HEK293T (cell line): Measurements from ENCODE around the gene AHI1.
"Not testable (repeated sequence)": the region's sequence is repeated elsewhere in the genome, so short reads cannot be mapped to it uniquely, and the experiment has no call there.

Experiments used
- CTCF ChIA-PET: fragments of 350-600 bp; formaldehyde crosslinking; extraction: SDS; loops from one replicate; lab custom pipeline; 2021; ENCODE audit warnings: antibody characterized with exemption, inconsistent platforms; lab: Yijun Ruan, JAX
- POLR2A ChIA-PET: fragments of 350-600 bp; formaldehyde crosslinking; extraction: SDS; loops from one replicate; lab custom pipeline; 2020; ENCODE audit warnings: antibody characterized with exemption, inconsistent platforms; lab: Yijun Ruan, JAX
- DNase-seq: peaks from one replicate; pipeline ENCODE4 v3.0.0; 2012; ENCODE audit warnings: mixed read lengths; ENCODE audit errors: extremely low spot score
- ARNT ChIP-seq: fragments of 450-650 bp; IDR thresholded peaks from 2 replicates; pipeline ENCODE4 v1.6.1; 2017; ENCODE audit warnings: mild to moderate bottlenecking
- BHLHE40 ChIP-seq: fragments of 450-650 bp; IDR thresholded peaks from 2 replicates; pipeline ENCODE4 v1.6.1; 2016; ENCODE audit warnings: mild to moderate bottlenecking, moderate library complexity, borderline replicate concordance
- CTBP1 ChIP-seq: fragments of 450-650 bp; IDR thresholded peaks from 2 replicates; pipeline ENCODE4 v1.6.1; 2016; ENCODE audit warnings: borderline replicate concordance
- ELF4 ChIP-seq: fragments of 450-650 bp; IDR thresholded peaks from 2 replicates; pipeline ENCODE4 v1.6.1; 2017; ENCODE audit warnings: antibody characterized with exemption
- FOXA1 ChIP-seq: fragments of 450-650 bp; IDR thresholded peaks from 2 replicates; pipeline ENCODE4 v1.6.1; 2016; ENCODE audit warnings: mild to moderate bottlenecking
- FOXK2 ChIP-seq: fragments of 450-650 bp; IDR thresholded peaks from 2 replicates; pipeline ENCODE4 v1.6.1; 2016; ENCODE audit warnings: mild to moderate bottlenecking
- FOXM1 ChIP-seq: fragments of 450-650 bp; IDR thresholded peaks from 2 replicates; pipeline ENCODE4 v1.6.1; 2017; ENCODE audit warnings: mild to moderate bottlenecking, borderline replicate concordance
- HDGF ChIP-seq: fragments of 450-650 bp; IDR thresholded peaks from 2 replicates; pipeline ENCODE4 v1.6.1; 2017; ENCODE audit warnings: antibody characterized with exemption, borderline replicate concordance
- L3MBTL2 ChIP-seq: fragments of 450-650 bp; conservative IDR thresholded peaks from 2 replicates; pipeline ENCODE4 v1.6.1; 2016; ENCODE audit warnings: mild to moderate bottlenecking
- LEF1 ChIP-seq: fragments of 450-650 bp; IDR thresholded peaks from 2 replicates; pipeline ENCODE4 v1.6.1; 2017; ENCODE audit warnings: mild to moderate bottlenecking, borderline replicate concordance
- NFRKB ChIP-seq: fragments of 450-650 bp; IDR thresholded peaks from 2 replicates; pipeline ENCODE4 v1.6.1; 2016; ENCODE audit warnings: mild to moderate bottlenecking, moderate library complexity
- PKNOX1 ChIP-seq: fragments of 450-650 bp; IDR thresholded peaks from 2 replicates; pipeline ENCODE4 v1.6.1; 2016
- SP1 ChIP-seq: fragments of 450-650 bp; IDR thresholded peaks from 2 replicates; pipeline ENCODE4 v1.6.1; 2017
- SUZ12 ChIP-seq: fragments of 450-650 bp; IDR thresholded peaks from 2 replicates; pipeline ENCODE4 v1.6.1; 2016; ENCODE audit warnings: mild to moderate bottlenecking
- TARDBP ChIP-seq: fragments of 450-650 bp; IDR thresholded peaks from 2 replicates; pipeline ENCODE4 v1.6.1; 2016
- ZNF384 ChIP-seq: fragments of 450-650 bp; IDR thresholded peaks from 2 replicates; pipeline ENCODE4 v1.6.1; 2016

Gene AHI1

GRCh38 chr6:135382182-135382628, 115.3 kb downstream of the AHI1 start:
- CTCF ChIA-PET = no interaction called here
- POLR2A ChIA-PET = no interaction called here
- no peak for DNase-seq
- TF ChIP-seq HDGF = no peak
- no peak for TF ChIP-seq FOXA1
- no peak for TF ChIP-seq FOXM1
- TF ChIP-seq ARNT = no peak
- no peak for TF ChIP-seq FOXK2
- no peak for TF ChIP-seq SP1
- no peak for TF ChIP-seq ELF4

GRCh38 chr6:135380793-135381192, 116.7 kb downstream of the AHI1 start:
- TF ChIP-seq SUZ12 = no peak
- no peak for TF ChIP-seq FOXM1
- no peak for TF ChIP-seq NFRKB
- no peak for TF ChIP-seq L3MBTL2
- no peak for TF ChIP-seq CTBP1
- TF ChIP-seq LEF1 = no peak
- no peak for TF ChIP-seq TARDBP
- TF ChIP-seq FOXA1 = no peak
- TF ChIP-seq SP1 = no peak
- TF ChIP-seq PKNOX1 = no peak
- TF ChIP-seq ARNT = no peak
- TF ChIP-seq BHLHE40 = no peak
- CTCF ChIA-PET = no interaction called here
- POLR2A ChIA-PET = no interaction called here
- no peak for DNase-seq

- CTCF ChIA-PET = no interaction called here
- no peak for TF ChIP-seq BHLHE40
- no peak for TF ChIP-seq ARNT
- no peak for TF ChIP-seq FOXA1
- TF ChIP-seq SUZ12 = no peak
- TF ChIP-seq NFRKB = no peak
- no peak for TF ChIP-seq FOXM1
- no peak for TF ChIP-seq HDGF
- no peak for TF ChIP-seq FOXK2
- no peak for TF ChIP-seq LEF1
- TF ChIP-seq ELF4 = no peak
- POLR2A ChIA-PET = no interaction called here
- no peak for DNase-seq
These were observed 117.9 kb downstream of the AHI1 start for GRCh38 chr6:135379647-135380046.

GRCh38 chr6:135372758-135373157, 124.8 kb downstream of the AHI1 start:
- no peak for TF ChIP-seq FOXK2
- TF ChIP-seq TARDBP = no peak
- no peak for TF ChIP-seq FOXA1
- TF ChIP-seq CTBP1 = no peak
- no peak for TF ChIP-seq FOXM1
- no peak for TF ChIP-seq LEF1
- TF ChIP-seq SUZ12 = no peak
- TF ChIP-seq HDGF = no peak
- TF ChIP-seq BHLHE40 = no peak
- TF ChIP-seq ELF4 = no peak
- POLR2A ChIA-PET = no interaction called here
- CTCF ChIA-PET = interaction anchor here (0.6 kb wide), 1 partner anchor 45 kb away, joined by 7 read pairs; no protein-coding TSS in a partner anchor
- no peak for DNase-seq

GRCh38 chr6:135363622-135364021, 133.9 kb downstream of the AHI1 start:
- DNase-seq, POLR2A ChIA-PET, CTCF ChIA-PET: not testable (repeated sequence)

GRCh38 chr6:135362124-135362523, 135.4 kb downstream of the AHI1 start:
- TF ChIP-seq FOXK2 = no peak
- no peak for TF ChIP-seq FOXA1
- TF ChIP-seq LEF1 = no peak
- no peak for TF ChIP-seq PKNOX1
- TF ChIP-seq ZNF384 = no peak
- TF ChIP-seq FOXM1 = no peak
- no peak for TF ChIP-seq ARNT
- no peak for TF ChIP-seq SUZ12
- no peak for TF ChIP-seq ELF4
- TF ChIP-seq TARDBP = no peak
- no peak for TF ChIP-seq L3MBTL2
- no peak for TF ChIP-seq CTBP1
- TF ChIP-seq NFRKB = no peak
- TF ChIP-seq SP1 = no peak
- TF ChIP-seq BHLHE40 = no peak
- no peak for TF ChIP-seq HDGF
- CTCF ChIA-PET = no interaction called here
- no peak for DNase-seq
- POLR2A ChIA-PET = no interaction called here

- TF ChIP-seq PKNOX1 (no peak), ARNT (no peak), L3MBTL2 (no peak), ZNF384 (no peak), ELF4 (no peak), NFRKB (no peak), FOXM1 (no peak), FOXA1 (no peak), CTBP1 (no peak), TARDBP (no peak), LEF1 (no peak), SP1 (no peak), FOXK2 (no peak), SUZ12 (no peak), BHLHE40 (no peak), HDGF (no peak)
- POLR2A ChIA-PET = no interaction called here
- CTCF ChIA-PET = no interaction called here
- DNase-seq = no peak
These were observed 137.3 kb downstream of the AHI1 start for GRCh38 chr6:135360222-135360621.
